SK-N-MC (cell line): ENCODE data around the gene APLF.

ENCODE experiments used
- EZH2 ChIP-seq: fragments of 200-600 bp; sonication (generic); IDR thresholded peaks from one replicate; pipeline ENCODE4 v1.6.1; 2017; ENCODE audit warnings: antibody characterized with exemption
- FOXP2 ChIP-seq: optimal IDR thresholded peaks from 2 replicates; pipeline ENCODE3; 2011; ENCODE audit warnings: mild to moderate bottlenecking, moderate library complexity; ENCODE audit not compliant: insufficient read depth; ENCODE audit errors: extremely low read length, control extremely low read depth
- POLR2AphosphoS5 ChIP-seq: IDR thresholded peaks from 2 replicates; pipeline ENCODE4 v1.6.1; 2012; ENCODE audit warnings: mild to moderate bottlenecking, low read depth, low read length, borderline replicate concordance

DNA sequence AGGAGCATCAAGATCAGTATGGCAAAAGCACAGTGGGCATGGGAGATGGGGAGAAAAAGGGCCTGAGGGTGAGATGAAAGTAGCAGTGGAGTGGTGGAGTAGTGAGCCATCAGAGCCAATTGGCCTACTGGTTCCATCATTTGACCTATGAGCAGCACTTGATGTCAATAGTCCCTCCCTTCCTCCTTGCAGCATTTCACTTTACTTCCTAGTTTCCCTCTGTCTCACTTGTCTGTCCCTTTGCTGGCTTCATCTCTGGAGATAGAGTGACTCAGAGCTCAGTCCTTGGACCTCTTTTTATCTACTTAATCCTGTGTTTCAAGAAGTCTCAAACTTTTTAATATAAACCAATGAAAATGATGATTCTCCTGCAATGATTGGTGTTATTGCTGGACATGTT, 32.4 kb upstream of the APLF start:
- no peak for TF ChIP-seq POLR2AphosphoS5
- no peak for TF ChIP-seq EZH2
- no peak for TF ChIP-seq FOXP2
